K562 (cell line): Measurements from ENCODE around the gene TGFBR1. TPM values are rescaled to one million over a fixed set of nuclear protein-coding genes. Genes with fewer than 3 reads are reported as not detected.
A peak's percentile ranks its signal among the peaks of the same experiment; 100 is the strongest.

Source experiments
- ATAC-seq: fragments of 200-7000 bp; cut with Tn5 transposase; 3 replicates; pipeline ENCODE4 v1.9.1; 2020; ENCODE audit warnings: moderate library complexity
- BruUV-seq: library from RNA; stranded (reverse); fragments of 400-500 nt; replicated peaks from 2 replicates; lab custom pipeline; 2021; lab: Mats Ljungman, UMichigan
- CTCF ChIA-PET: fragments of 300-600 bp; formaldehyde crosslinking; extraction: SDS; loops from one replicate; lab custom pipeline; 2021; ENCODE audit warnings: low intra/inter-chr PET ratio; lab: Yijun Ruan, JAX
- POLR2A ChIA-PET: fragments of 300-600, 350-650 bp; sonication (Branson Sonifier 250); formaldehyde crosslinking; extraction: SDS; loops from one replicate; lab custom pipeline; 2021; ENCODE audit warnings: antibody characterized with exemption, inconsistent platforms; lab: Yijun Ruan, JAX
- DNase-seq, 4 experiments: peaks; one replicate each; pipeline versions ENCODE4 v3.0.0 to v3.0.0-alpha.2; 2011 to 2018; ENCODE audit warnings: low spot score in 3 of 4, mixed read lengths in 3 of 4; ENCODE audit errors: extremely low read depth in 1 of 4
- FAIRE-seq: peaks from 2 replicates; lab custom pipeline; 2011; peaks lifted over from hg19 to GRCh38; lab: Jason Lieb, UNC
- H2AFZ ChIP-seq: 2 replicates; pipeline ENCODE4 v1.6.0; 2011; ENCODE audit warnings: low read depth, low read length, control low read depth, inconsistent platforms
- H3K27ac ChIP-seq: fragments of 200-600 bp; 3 replicates; pipeline ENCODE4 v1.8.0; 2011; ENCODE audit warnings: low read depth, mild to moderate bottlenecking, control low read depth, inconsistent platforms, low read length, moderate library complexity, mixed read lengths; ENCODE audit errors: extremely low read depth
- H3K27me3 ChIP-seq, 2 experiments: fragments of 300-600 bp in 1 of 2; 2 replicates in 1 of 2; 3 replicates in 1 of 2; pipeline versions ENCODE4 v1.6.0 to v1.8.0; 2011; ENCODE audit warnings: inconsistent platforms in 2 of 2, low read length in 2 of 2, mild to moderate bottlenecking in 1 of 2, mixed read lengths in 1 of 2, moderate library complexity in 1 of 2; ENCODE audit not compliant: control insufficient read depth in 2 of 2, insufficient read depth in 2 of 2
- H3K36me3 ChIP-seq: fragments of 300-600 bp; 3 replicates; pipeline ENCODE4 v1.8.0; 2011; ENCODE audit warnings: mild to moderate bottlenecking, low read length, inconsistent platforms; ENCODE audit not compliant: control insufficient read depth, insufficient read depth
- H3K4me1 ChIP-seq, 2 experiments: fragments of 200-600 bp in 1 of 2; replicated peaks in 1 of 2; 2 replicates in 1 of 2; 3 replicates in 1 of 2; pipeline versions ENCODE4 v1.5.1 to v1.8.0; 2011; ENCODE audit warnings: inconsistent platforms in 2 of 2, low read length in 2 of 2, mild to moderate bottlenecking in 1 of 2, mixed read lengths in 1 of 2, moderate library complexity in 1 of 2; ENCODE audit not compliant: control insufficient read depth in 2 of 2, insufficient read depth in 2 of 2
- H3K4me2 ChIP-seq: 2 replicates; pipeline ENCODE4 v1.6.1; 2011; ENCODE audit warnings: low read length, control low read depth, inconsistent platforms, mixed read lengths; ENCODE audit not compliant: insufficient read depth
- H3K4me3 ChIP-seq: fragments of 200-600 bp; sonication (generic), shearing (Covaris generic); 2 replicates; pipeline ENCODE4 v1.5.1; 2016; ENCODE audit warnings: control low read depth, inconsistent platforms
- H3K79me2 ChIP-seq: fragments of 200-600 bp; 3 replicates; pipeline ENCODE4 v1.8.0; 2011; ENCODE audit warnings: low read length, inconsistent platforms; ENCODE audit not compliant: control insufficient read depth, insufficient read depth
- H3K9ac ChIP-seq, 2 experiments: 2 replicates each; pipeline versions ENCODE4 v1.6.0 to v1.6.1; 2011; ENCODE audit warnings: low read depth in 2 of 2, low read length in 2 of 2, control low read depth in 1 of 2, inconsistent platforms in 1 of 2, mild to moderate bottlenecking in 1 of 2, mixed read lengths in 1 of 2; ENCODE audit not compliant: insufficient read depth in 1 of 2
- H3K9me1 ChIP-seq: one replicate; pipeline ENCODE4 v1.6.0; 2011; ENCODE audit warnings: inconsistent platforms, mild to moderate bottlenecking, low read length, moderate library complexity; ENCODE audit not compliant: control insufficient read depth, insufficient read depth
- H3K9me3 ChIP-seq: replicated peaks from 2 replicates; pipeline ENCODE4 v1.5.1; 2011; ENCODE audit warnings: low read depth, low read length, inconsistent platforms; ENCODE audit not compliant: control insufficient read depth, insufficient read depth
- H4K20me1 ChIP-seq: replicated peaks from 2 replicates; pipeline ENCODE4 v1.6.1; 2011; ENCODE audit warnings: low read length, inconsistent platforms, mixed read lengths; ENCODE audit not compliant: control insufficient read depth, insufficient read depth
- CREBBP ChIP-seq: IDR thresholded peaks from one replicate; pipeline ENCODE4 v1.6.1; 2012; ENCODE audit warnings: low read depth, mild to moderate bottlenecking, control low read depth, inconsistent platforms, low read length
- CTCFL ChIP-seq: IDR thresholded peaks from 2 replicates; pipeline ENCODE4 v1.6.1; 2011; ENCODE audit warnings: borderline replicate concordance, low read depth, mild to moderate bottlenecking, moderate library complexity, low read length; ENCODE audit not compliant: insufficient read depth, poor library complexity, severe bottlenecking
- CUX1 ChIP-seq: fragments of 200-800 bp; sonication (Bioruptor generic); IDR thresholded peaks from 2 replicates; pipeline ENCODE4 v1.6.1; 2016; ENCODE audit warnings: missing genetic modification characterization, missing compliant biosample characterization
- EZH2 ChIP-seq: IDR thresholded peaks from 2 replicates; pipeline ENCODE4 v1.6.1; 2012; ENCODE audit warnings: low read depth, mild to moderate bottlenecking, inconsistent platforms, low read length, borderline replicate concordance
- NR0B1 ChIP-seq: fragments of 450-650 bp; IDR thresholded peaks from one replicate; pipeline ENCODE4 v1.6.1; 2018; ENCODE audit warnings: mild to moderate bottlenecking, moderate library complexity; ENCODE audit not compliant: partially characterized antibody
- POU5F1 ChIP-seq: fragments of 150-350 bp; IDR thresholded peaks from 2 replicates; pipeline ENCODE4 v1.6.1; 2014; ENCODE audit warnings: borderline replicate concordance, low read length, low read depth, mild to moderate bottlenecking; ENCODE audit not compliant: partially characterized antibody
- SIN3B ChIP-seq: fragments of 450-650 bp; IDR thresholded peaks from 2 replicates; pipeline ENCODE4 v1.6.1; 2017; ENCODE audit warnings: low read depth, mild to moderate bottlenecking, moderate library complexity
- THRB ChIP-seq: fragments of 450-650 bp; formaldehyde crosslinking; conservative IDR thresholded peaks from 2 replicates; pipeline ENCODE4 v1.4.0; 2022; ENCODE audit warnings: mild to moderate bottlenecking, missing genetic modification characterization
- ZNF561 ChIP-seq: fragments of 450-650 bp; formaldehyde crosslinking; conservative IDR thresholded peaks from 2 replicates; pipeline ENCODE4 v1.4.0; 2020; ENCODE audit warnings: mild to moderate bottlenecking, moderate library complexity
- ZNF780A ChIP-seq: fragments of 250-450 bp; sonication (Bioruptor Pico); IDR thresholded peaks from 2 replicates; pipeline ENCODE4 v1.5.0; 2021; ENCODE audit warnings: mild to moderate bottlenecking
- ZSCAN32 ChIP-seq: fragments of 450-650 bp; formaldehyde crosslinking; IDR thresholded peaks from 2 replicates; pipeline ENCODE4 v1.4.0; 2020; ENCODE audit warnings: mild to moderate bottlenecking, moderate library complexity
- WGBS: fragments of 100-300 bp; shearing (Covaris generic); methylation state at CpG from one replicate; pipeline ENCODE4 v1.1.6; 2016; ENCODE audit warnings: low coverage, mixed read lengths; ENCODE audit not compliant: insufficient coverage; ENCODE audit errors: missing lambda C conversion rate; 5-methylcytosine and 5-hydroxymethylcytosine counted together
- in situ Hi-C: fragments of 300-500 bp; cut with MboI; formaldehyde crosslinking; loops from 4 replicates; pipeline ENCODE4 v1.15.0; 2018; ENCODE audit warnings: inconsistent platforms, mixed read lengths
- intact Hi-C: fragments of 100-400 bp; cut with micrococcal nuclease; formaldehyde crosslinking; loops from 2 replicates; pipeline ENCODE4 v1.14.2; 2022
- polyA plus RNA-seq, 8 experiments: library from polyadenylated mRNA; depleted of rRNA in 4 of 8; stranded (reverse) in 5 of 8; unstranded in 3 of 8; fragments of >200 nt; fragmentation: Nextera tagmentation in 2 of 8; fragmentation: Illumina TruSeq in 1 of 8; extraction: Ambion mirVana in 2 of 8; extraction: Trizol in 1 of 8; gene quantifications; 2 replicates each; pipeline versions ENCODE4 v1.2.1 to v1.2.3, GENCODE V29; 2011 to 2014; ENCODE audit warnings: inconsistent platforms in 1 of 8, missing spikeins in 1 of 8
- total RNA-seq, 7 experiments: library from RNA; depleted of rRNA in 6 of 7; stranded (reverse); fragments of >200 nt in 6 of 7; fragmentation: Illumina TruSeq in 2 of 7; extraction: Trizol in 2 of 7; gene quantifications; 2 replicates each; pipeline versions ENCODE4 v1.2.1 to v1.2.3, GENCODE V29; 2011 to 2021; ENCODE audit warnings: low replicate concordance in 1 of 7

Gene TGFBR1
- total and polyA plus RNA-seq, 9 of the 15 experiments (the other 6 are each of a cell fraction or from before 2014, with no cell fraction given), result 15.5 to 62.4 (median 42.7) TPM

- POLR2A ChIA-PET, result no interaction called here
- peaks cover 0 to 7% of the 10 kb centered on the region in 2 experiments; a peak in 2 of 5 replicates for H3K27me3 ChIP-seq
- ATAC-seq (no peak), FAIRE-seq (no peak), DNase-seq (no peak)
- no peaks in the 10 kb centered on the region for H3K9me1 ChIP-seq
- H3K4me1 ChIP-seq, result peaks cover 0 to 2% of the 10 kb centered on the region in 2 experiments; a peak in 1 of 5 replicates
- no peaks in the 10 kb centered on the region for H3K9me3 ChIP-seq
- intact Hi-C loops (loop anchor here (5.0 to 10.0 kb wide), 4 partner anchors 50 to 1157 kb away; no protein-coding TSS in a partner anchor), in situ Hi-C loops (no loop called here)
- no TSS peak for BruUV-seq
- H4K20me1 ChIP-seq, result no peaks in the 10 kb centered on the region
- CTCF ChIA-PET, result no interaction called here
- WGBS, result 2% methylated on average over 3 of the region's 3 CpGs
- no peaks in the 10 kb centered on the region for H3K36me3 ChIP-seq
- no peak overlapping the region for H3K27ac ChIP-seq
- H3K9ac ChIP-seq, result no peak overlapping the region
- H3K79me2 ChIP-seq, result no peaks in the 10 kb centered on the region
- no peak overlapping the region for H3K4me2 ChIP-seq
- H3K4me3 ChIP-seq, result no peak overlapping the region
- 0 out of 2 replicates have a peak overlapping the region, but pooled peaks have one; percentile 6 for H2AFZ ChIP-seq
- TF ChIP-seq SIN3B (no peak), ZNF780A (CRISPR knock-in tag) (no peak), NR0B1 (no peak), ZSCAN32 (CRISPR knock-in tag) (no peak), EZH2 (no peak), ZNF561 (CRISPR knock-in tag) (no peak), CREBBP (no peak), CTCFL (no peak), CUX1 (no peak), POU5F1 (no peak), THRB (CRISPR knock-in tag) (no peak)
These were observed 62.8 kb downstream of the TGFBR1 start for GRCh38 chr9:99167694-99168093.
